GM23338 (cell line): ENCODE data around the gene ARL14EP. TPM values are rescaled to one million over a fixed set of nuclear protein-coding genes. Genes with fewer than 3 reads are reported as not detected.

Experiments
- ATAC-seq: fragments of 200-7000 bp; cut with Tn5 transposase; 3 replicates; pipeline ENCODE4 v1.9.1; 2020
- DNase-seq: peaks from one replicate; pipeline ENCODE4 v3.0.0-alpha.2; 2015; ENCODE audit warnings: low spot score
- H2AFZ ChIP-seq: fragments of 200-600 bp; sonication (generic); 2 replicates; pipeline ENCODE4 v1.8.0; 2016; ENCODE audit warnings: antibody characterized with exemption, mild to moderate bottlenecking, moderate library complexity
- H3F3A ChIP-seq: fragments of 200-600 bp; sonication (generic); replicated peaks from 2 replicates; pipeline ENCODE4 v1.8.0; 2017; ENCODE audit warnings: antibody characterized with exemption, mixed run types, low read depth
- H3K27ac ChIP-seq: fragments of 200-600 bp; sonication (generic); 2 replicates; pipeline ENCODE4 v1.6.1; 2016; ENCODE audit warnings: low read depth
- H3K27me3 ChIP-seq: fragments of 200-600 bp; sonication (generic); 2 replicates; pipeline ENCODE4 v1.8.0; 2016; ENCODE audit warnings: mild to moderate bottlenecking, mixed run types, moderate library complexity; ENCODE audit not compliant: insufficient read depth
- H3K36me3 ChIP-seq: fragments of 200-600 bp; sonication (generic); 2 replicates; pipeline ENCODE4 v1.8.0; 2016; ENCODE audit warnings: mild to moderate bottlenecking; ENCODE audit not compliant: insufficient read depth
- H3K4me1 ChIP-seq: fragments of 200-600 bp; sonication (generic); 2 replicates; pipeline ENCODE4 v1.8.0; 2016; ENCODE audit warnings: mild to moderate bottlenecking, moderate library complexity; ENCODE audit not compliant: insufficient read depth
- H3K4me2 ChIP-seq: fragments of 200-600 bp; sonication (generic); 2 replicates; pipeline ENCODE4 v1.7.1; 2017; ENCODE audit warnings: mixed run types
- H3K4me3 ChIP-seq: fragments of 200-600 bp; sonication (generic); 2 replicates; pipeline ENCODE4 v1.6.1; 2016; ENCODE audit warnings: mixed run types
- H3K79me2 ChIP-seq: fragments of 200-600 bp; sonication (generic); replicated peaks from 2 replicates; pipeline ENCODE4 v1.8.0; 2017; ENCODE audit warnings: mild to moderate bottlenecking; ENCODE audit not compliant: insufficient read depth
- H3K9me2 ChIP-seq: fragments of 200-600 bp; sonication (generic); 2 replicates; pipeline ENCODE4 v1.8.0; 2017; ENCODE audit not compliant: insufficient read depth
- H4K20me1 ChIP-seq: fragments of 200-600 bp; sonication (generic); replicated peaks from 2 replicates; pipeline ENCODE4 v1.8.0; 2017; ENCODE audit warnings: mild to moderate bottlenecking; ENCODE audit not compliant: insufficient read depth
- H3K27ac Mint-ChIP-seq: 2 replicates; pipeline ENCODE4 v1.8.0; 2020; ENCODE audit warnings: inconsistent platforms, mild to moderate bottlenecking, moderate library complexity, mixed read lengths
- H3K27me3 Mint-ChIP-seq: 3 replicates; pipeline ENCODE4 v1.8.0; 2022; ENCODE audit warnings: low read depth, mild to moderate bottlenecking, moderate library complexity, mixed read lengths, inconsistent platforms; ENCODE audit not compliant: insufficient read depth, poor library complexity
- H3K36me3 Mint-ChIP-seq: 3 replicates; pipeline ENCODE4 v1.8.0; 2021; ENCODE audit warnings: low read depth, mild to moderate bottlenecking, inconsistent platforms, moderate library complexity, mixed read lengths
- H3K4me1 Mint-ChIP-seq: 3 replicates; pipeline ENCODE4 v1.8.0; 2020; ENCODE audit warnings: mild to moderate bottlenecking, inconsistent platforms, mixed read lengths
- H3K4me3 Mint-ChIP-seq: 3 replicates; pipeline ENCODE4 v1.8.0; 2021; ENCODE audit warnings: moderate library complexity, mild to moderate bottlenecking, inconsistent platforms, mixed read lengths
- H3K9me3 Mint-ChIP-seq: 3 replicates; pipeline ENCODE4 v1.8.0; 2020; ENCODE audit warnings: moderate library complexity, mild to moderate bottlenecking, inconsistent platforms, mixed read lengths
- CREB1 ChIP-seq: fragments of 250-450 bp; sonication (Bioruptor Pico); IDR thresholded peaks from 2 replicates; pipeline ENCODE4 v1.5.0; 2020; ENCODE audit warnings: low read depth, mild to moderate bottlenecking, moderate library complexity
- EZH2 ChIP-seq: fragments of 200-600 bp; sonication (generic); IDR thresholded peaks from one replicate; pipeline ENCODE4 v1.8.0; 2017; ENCODE audit warnings: antibody characterized with exemption, mild to moderate bottlenecking, low read depth; ENCODE audit not compliant: unreplicated experiment
- EZH2phosphoT487 ChIP-seq: fragments of 200-600 bp; sonication (generic); IDR thresholded peaks from one replicate; pipeline ENCODE4 v1.8.1; 2018; ENCODE audit warnings: antibody characterized with exemption; ENCODE audit not compliant: unreplicated experiment
- JUNB ChIP-seq: IDR thresholded peaks from one replicate; pipeline ENCODE4 v1.6.1; 2016; ENCODE audit warnings: antibody characterized with exemption; ENCODE audit not compliant: unreplicated experiment
- NANOG ChIP-seq: IDR thresholded peaks from 2 replicates; pipeline ENCODE4 v1.6.1; 2016; ENCODE audit warnings: antibody characterized with exemption, borderline replicate concordance
- POLR2AphosphoS5 ChIP-seq: IDR thresholded peaks from 2 replicates; pipeline ENCODE4 v1.6.1; 2016; ENCODE audit warnings: antibody characterized with exemption, low read depth
- STAT1 ChIP-seq: IDR thresholded peaks from one replicate; pipeline ENCODE4 v1.6.1; 2016; ENCODE audit warnings: antibody characterized with exemption; ENCODE audit not compliant: unreplicated experiment
- ZNF114 ChIP-seq: fragments of 250-450 bp; sonication (Bioruptor Pico); IDR thresholded peaks from 2 replicates; pipeline ENCODE4 v1.5.0; 2020; ENCODE audit warnings: mild to moderate bottlenecking, moderate library complexity
- ZNF331 ChIP-seq: fragments of 250-450 bp; sonication (Bioruptor Pico); IDR thresholded peaks from 2 replicates; pipeline ENCODE4 v1.5.0; 2020; ENCODE audit warnings: low read depth, mild to moderate bottlenecking, moderate library complexity
- polyA plus RNA-seq: library from polyadenylated mRNA; unstranded; fragments of >200 nt; fragmentation: Nextera tagmentation; extraction: Ambion mirVana; gene quantifications from 2 replicates; pipeline ENCODE4 v1.2.1, GENCODE V29; 2016
- total RNA-seq: library from RNA; depleted of rRNA; stranded (reverse); fragments of >200 nt; shearing (Covaris generic); gene quantifications from 2 replicates; pipeline ENCODE4 v1.2.3, GENCODE V29; 2014
- TF ChIP-seq, protein P1 (sequence below): IDR thresholded peaks from 2 replicates; pipeline ENCODE4 v1.6.1; 2016; ENCODE audit warnings: antibody characterized with exemption
- TF ChIP-seq, protein P2 (sequence below): IDR thresholded peaks from one replicate; pipeline ENCODE4 v1.6.1; 2018; ENCODE audit warnings: antibody characterized with exemption; ENCODE audit not compliant: unreplicated experiment
- TF ChIP-seq, protein P3 (sequence below): fragments of 250-450 bp; sonication (Bioruptor Pico); IDR thresholded peaks from 2 replicates; pipeline ENCODE4 v1.5.0; 2020; ENCODE audit warnings: mild to moderate bottlenecking, moderate library complexity
- TF ChIP-seq, protein P4 (sequence below), 2 experiments: fragments of 200-600 bp in 1 of 2; sonication (generic) in 1 of 2; conservative IDR thresholded peaks; 2 replicates each; pipeline versions ENCODE4 v1.5.1 to v1.6.1; 2016 to 2017; ENCODE audit warnings: antibody characterized with exemption in 2 of 2, low read depth in 2 of 2, mild to moderate bottlenecking in 2 of 2, moderate library complexity in 1 of 2

ARL14EP gene
- total and polyA plus RNA-seq, 2 experiments from 2014 or later: 33.4 to 62.0 TPM

DNA sequence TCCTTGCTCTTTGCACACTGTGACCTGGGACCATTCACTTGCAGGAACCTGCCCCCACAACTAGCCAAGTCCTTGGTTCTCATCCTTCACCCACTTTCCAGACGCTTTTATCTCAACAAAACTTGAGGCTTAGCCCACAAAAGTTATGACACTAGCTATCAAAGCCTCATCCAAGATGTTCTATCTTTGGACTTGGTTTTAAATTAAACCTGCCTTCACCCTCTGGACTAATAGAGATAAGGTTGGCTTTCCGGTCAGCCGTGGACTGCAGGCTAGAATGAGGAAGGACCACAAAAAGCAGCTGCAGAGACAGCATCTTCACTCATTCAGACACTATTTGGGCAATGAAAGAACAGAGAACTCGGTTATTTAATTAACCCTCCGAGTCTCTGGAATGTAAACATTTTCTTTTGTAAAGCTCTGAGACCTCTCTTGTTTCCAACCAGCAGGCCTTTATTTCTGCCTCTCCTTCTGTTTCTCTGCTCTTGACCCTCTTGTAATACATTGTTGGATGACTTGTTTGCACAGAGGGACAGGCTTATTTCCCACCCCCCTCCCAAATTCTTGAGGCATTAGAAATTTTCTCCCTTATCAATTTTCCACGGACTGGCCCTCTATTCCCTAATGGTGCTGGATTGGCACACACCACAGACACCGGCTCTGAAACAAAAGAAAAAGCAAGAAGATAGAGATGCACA is 41.4 kb downstream of the ARL14EP start:
- H3K36me3 Mint-ChIP-seq: no peaks in the 10 kb centered on the region

More for the DNA sequence above, 41.4 kb downstream of the ARL14EP start:
- no peaks in the 10 kb centered on the region for H3K27me3 Mint-ChIP-seq
- peaks cover 12% of the 10 kb centered on the region for H3K4me1 Mint-ChIP-seq
- H3K9me3 Mint-ChIP-seq: no peaks in the 10 kb centered on the region; the same call in 2 of the 3 replicates
- H3K79me2 ChIP-seq: no peaks in the 10 kb centered on the region
- peak; percentile 48; the same call in 2 of the 3 replicates for ATAC-seq
- DNase-seq: peak; percentile 21
- peaks cover 18% of the 10 kb centered on the region for H3K4me1 ChIP-seq
- H3K27ac Mint-ChIP-seq: no peak overlapping the region
- H4K20me1 ChIP-seq: no peaks in the 10 kb centered on the region
- H3K27me3 ChIP-seq: no peaks in the 10 kb centered on the region
- H3K9me2 ChIP-seq: 0 out of 2 replicates have a peak, but pooled peaks cover under 1% of the 10 kb centered on the region
- no peak overlapping the region for H3K4me3 Mint-ChIP-seq
- no peak overlapping the region for H2AFZ ChIP-seq
- TF ChIP-seq ZNF331 (CRISPR knock-in tag) (no peak), EZH2 (no peak), NANOG (no peak), EZH2phosphoT487 (no peak), JUNB (no peak), STAT1 (no peak), POLR2AphosphoS5 (no peak), ZNF114 (CRISPR knock-in tag) (no peak), CREB1 (no peak)
- TF ChIP-seq, protein P1, sequence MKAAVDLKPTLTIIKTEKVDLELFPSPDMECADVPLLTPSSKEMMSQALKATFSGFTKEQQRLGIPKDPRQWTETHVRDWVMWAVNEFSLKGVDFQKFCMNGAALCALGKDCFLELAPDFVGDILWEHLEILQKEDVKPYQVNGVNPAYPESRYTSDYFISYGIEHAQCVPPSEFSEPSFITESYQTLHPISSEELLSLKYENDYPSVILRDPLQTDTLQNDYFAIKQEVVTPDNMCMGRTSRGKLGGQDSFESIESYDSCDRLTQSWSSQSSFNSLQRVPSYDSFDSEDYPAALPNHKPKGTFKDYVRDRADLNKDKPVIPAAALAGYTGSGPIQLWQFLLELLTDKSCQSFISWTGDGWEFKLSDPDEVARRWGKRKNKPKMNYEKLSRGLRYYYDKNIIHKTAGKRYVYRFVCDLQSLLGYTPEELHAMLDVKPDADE: no peak
- TF ChIP-seq, protein P2, sequence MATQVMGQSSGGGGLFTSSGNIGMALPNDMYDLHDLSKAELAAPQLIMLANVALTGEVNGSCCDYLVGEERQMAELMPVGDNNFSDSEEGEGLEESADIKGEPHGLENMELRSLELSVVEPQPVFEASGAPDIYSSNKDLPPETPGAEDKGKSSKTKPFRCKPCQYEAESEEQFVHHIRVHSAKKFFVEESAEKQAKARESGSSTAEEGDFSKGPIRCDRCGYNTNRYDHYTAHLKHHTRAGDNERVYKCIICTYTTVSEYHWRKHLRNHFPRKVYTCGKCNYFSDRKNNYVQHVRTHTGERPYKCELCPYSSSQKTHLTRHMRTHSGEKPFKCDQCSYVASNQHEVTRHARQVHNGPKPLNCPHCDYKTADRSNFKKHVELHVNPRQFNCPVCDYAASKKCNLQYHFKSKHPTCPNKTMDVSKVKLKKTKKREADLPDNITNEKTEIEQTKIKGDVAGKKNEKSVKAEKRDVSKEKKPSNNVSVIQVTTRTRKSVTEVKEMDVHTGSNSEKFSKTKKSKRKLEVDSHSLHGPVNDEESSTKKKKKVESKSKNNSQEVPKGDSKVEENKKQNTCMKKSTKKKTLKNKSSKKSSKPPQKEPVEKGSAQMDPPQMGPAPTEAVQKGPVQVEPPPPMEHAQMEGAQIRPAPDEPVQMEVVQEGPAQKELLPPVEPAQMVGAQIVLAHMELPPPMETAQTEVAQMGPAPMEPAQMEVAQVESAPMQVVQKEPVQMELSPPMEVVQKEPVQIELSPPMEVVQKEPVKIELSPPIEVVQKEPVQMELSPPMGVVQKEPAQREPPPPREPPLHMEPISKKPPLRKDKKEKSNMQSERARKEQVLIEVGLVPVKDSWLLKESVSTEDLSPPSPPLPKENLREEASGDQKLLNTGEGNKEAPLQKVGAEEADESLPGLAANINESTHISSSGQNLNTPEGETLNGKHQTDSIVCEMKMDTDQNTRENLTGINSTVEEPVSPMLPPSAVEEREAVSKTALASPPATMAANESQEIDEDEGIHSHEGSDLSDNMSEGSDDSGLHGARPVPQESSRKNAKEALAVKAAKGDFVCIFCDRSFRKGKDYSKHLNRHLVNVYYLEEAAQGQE: no peak
- TF ChIP-seq, protein P3, sequence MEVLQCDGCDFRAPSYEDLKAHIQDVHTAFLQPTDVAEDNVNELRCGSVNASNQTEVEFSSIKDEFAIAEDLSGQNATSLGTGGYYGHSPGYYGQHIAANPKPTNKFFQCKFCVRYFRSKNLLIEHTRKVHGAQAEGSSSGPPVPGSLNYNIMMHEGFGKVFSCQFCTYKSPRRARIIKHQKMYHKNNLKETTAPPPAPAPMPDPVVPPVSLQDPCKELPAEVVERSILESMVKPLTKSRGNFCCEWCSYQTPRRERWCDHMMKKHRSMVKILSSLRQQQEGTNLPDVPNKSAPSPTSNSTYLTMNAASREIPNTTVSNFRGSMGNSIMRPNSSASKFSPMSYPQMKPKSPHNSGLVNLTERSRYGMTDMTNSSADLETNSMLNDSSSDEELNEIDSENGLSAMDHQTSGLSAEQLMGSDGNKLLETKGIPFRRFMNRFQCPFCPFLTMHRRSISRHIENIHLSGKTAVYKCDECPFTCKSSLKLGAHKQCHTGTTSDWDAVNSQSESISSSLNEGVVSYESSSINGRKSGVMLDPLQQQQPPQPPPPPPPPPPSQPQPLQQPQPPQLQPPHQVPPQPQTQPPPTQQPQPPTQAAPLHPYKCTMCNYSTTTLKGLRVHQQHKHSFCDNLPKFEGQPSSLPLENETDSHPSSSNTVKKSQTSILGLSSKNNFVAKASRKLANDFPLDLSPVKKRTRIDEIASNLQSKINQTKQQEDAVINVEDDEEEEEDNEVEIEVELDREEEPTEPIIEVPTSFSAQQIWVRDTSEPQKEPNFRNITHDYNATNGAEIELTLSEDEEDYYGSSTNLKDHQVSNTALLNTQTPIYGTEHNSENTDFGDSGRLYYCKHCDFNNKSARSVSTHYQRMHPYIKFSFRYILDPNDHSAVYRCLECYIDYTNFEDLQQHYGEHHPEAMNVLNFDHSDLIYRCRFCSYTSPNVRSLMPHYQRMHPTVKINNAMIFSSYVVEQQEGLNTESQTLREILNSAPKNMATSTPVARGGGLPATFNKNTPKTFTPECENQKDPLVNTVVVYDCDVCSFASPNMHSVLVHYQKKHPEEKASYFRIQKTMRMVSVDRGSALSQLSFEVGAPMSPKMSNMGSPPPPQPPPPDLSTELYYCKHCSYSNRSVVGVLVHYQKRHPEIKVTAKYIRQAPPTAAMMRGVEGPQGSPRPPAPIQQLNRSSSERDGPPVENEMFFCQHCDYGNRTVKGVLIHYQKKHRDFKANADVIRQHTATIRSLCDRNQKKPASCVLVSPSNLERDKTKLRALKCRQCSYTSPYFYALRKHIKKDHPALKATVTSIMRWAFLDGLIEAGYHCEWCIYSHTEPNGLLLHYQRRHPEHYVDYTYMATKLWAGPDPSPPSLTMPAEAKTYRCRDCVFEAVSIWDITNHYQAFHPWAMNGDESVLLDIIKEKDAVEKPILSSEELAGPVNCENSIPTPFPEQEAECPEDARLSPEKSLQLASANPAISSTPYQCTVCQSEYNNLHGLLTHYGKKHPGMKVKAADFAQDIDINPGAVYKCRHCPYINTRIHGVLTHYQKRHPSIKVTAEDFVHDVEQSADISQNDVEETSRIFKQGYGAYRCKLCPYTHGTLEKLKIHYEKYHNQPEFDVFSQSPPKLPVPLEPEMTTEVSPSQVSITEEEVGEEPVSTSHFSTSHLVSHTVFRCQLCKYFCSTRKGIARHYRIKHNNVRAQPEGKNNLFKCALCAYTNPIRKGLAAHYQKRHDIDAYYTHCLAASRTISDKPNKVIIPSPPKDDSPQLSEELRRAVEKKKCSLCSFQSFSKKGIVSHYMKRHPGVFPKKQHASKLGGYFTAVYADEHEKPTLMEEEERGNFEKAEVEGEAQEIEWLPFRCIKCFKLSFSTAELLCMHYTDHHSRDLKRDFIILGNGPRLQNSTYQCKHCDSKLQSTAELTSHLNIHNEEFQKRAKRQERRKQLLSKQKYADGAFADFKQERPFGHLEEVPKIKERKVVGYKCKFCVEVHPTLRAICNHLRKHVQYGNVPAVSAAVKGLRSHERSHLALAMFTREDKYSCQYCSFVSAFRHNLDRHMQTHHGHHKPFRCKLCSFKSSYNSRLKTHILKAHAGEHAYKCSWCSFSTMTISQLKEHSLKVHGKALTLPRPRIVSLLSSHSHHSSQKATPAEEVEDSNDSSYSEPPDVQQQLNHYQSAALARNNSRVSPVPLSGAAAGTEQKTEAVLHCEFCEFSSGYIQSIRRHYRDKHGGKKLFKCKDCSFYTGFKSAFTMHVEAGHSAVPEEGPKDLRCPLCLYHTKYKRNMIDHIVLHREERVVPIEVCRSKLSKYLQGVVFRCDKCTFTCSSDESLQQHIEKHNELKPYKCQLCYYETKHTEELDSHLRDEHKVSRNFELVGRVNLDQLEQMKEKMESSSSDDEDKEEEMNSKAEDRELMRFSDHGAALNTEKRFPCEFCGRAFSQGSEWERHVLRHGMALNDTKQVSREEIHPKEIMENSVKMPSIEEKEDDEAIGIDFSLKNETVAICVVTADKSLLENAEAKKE (CRISPR knock-in tag): no peak
- TF ChIP-seq, protein P4, sequence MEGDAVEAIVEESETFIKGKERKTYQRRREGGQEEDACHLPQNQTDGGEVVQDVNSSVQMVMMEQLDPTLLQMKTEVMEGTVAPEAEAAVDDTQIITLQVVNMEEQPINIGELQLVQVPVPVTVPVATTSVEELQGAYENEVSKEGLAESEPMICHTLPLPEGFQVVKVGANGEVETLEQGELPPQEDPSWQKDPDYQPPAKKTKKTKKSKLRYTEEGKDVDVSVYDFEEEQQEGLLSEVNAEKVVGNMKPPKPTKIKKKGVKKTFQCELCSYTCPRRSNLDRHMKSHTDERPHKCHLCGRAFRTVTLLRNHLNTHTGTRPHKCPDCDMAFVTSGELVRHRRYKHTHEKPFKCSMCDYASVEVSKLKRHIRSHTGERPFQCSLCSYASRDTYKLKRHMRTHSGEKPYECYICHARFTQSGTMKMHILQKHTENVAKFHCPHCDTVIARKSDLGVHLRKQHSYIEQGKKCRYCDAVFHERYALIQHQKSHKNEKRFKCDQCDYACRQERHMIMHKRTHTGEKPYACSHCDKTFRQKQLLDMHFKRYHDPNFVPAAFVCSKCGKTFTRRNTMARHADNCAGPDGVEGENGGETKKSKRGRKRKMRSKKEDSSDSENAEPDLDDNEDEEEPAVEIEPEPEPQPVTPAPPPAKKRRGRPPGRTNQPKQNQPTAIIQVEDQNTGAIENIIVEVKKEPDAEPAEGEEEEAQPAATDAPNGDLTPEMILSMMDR (conservative IDR thresholded peaks at IDR 0.05; ENCODE audit: low read depth in 2 of 2): no peak
- H3K4me3 ChIP-seq: no peak overlapping the region
- no peak overlapping the region for H3K27ac ChIP-seq
- no peaks in the 10 kb centered on the region for H3F3A ChIP-seq
- no peaks in the 10 kb centered on the region for H3K36me3 ChIP-seq
- no peak overlapping the region for H3K4me2 ChIP-seq
